Testis (tissue), 3 donors: ENCODE measurements around the gene ANAPC2. TPM values are rescaled to one million over a fixed set of nuclear protein-coding genes. Genes with fewer than 3 reads are reported as not detected.

ENCODE experiments used
- DNase-seq: peaks from one replicate; pipeline ENCODE4 v3.0.0-alpha.2; 2019
- H3K27ac ChIP-seq, 2 donors: fragments of 200-600 bp; sonication (generic); one replicate each; pipeline ENCODE4 v1.5.1; 2019
- H3K27me3 ChIP-seq: fragments of 200-600 bp; sonication (generic); one replicate; pipeline ENCODE4 v1.5.1; 2019
- H3K36me3 ChIP-seq: fragments of 200-600 bp; sonication (generic); one replicate; pipeline ENCODE4 v1.5.1; 2017; ENCODE audit warnings: low read depth; ENCODE audit errors: missing control alignments
- H3K4me1 ChIP-seq: fragments of 200-600 bp; sonication (generic); one replicate; pipeline ENCODE4 v1.5.1; 2019
- H3K4me3 ChIP-seq, 2 donors: fragments of 200-600 bp; sonication (generic); one replicate each; pipeline ENCODE4 v1.5.1; 2017 to 2019
- H3K9me3 ChIP-seq: fragments of 200-600 bp; sonication (generic); one replicate; pipeline ENCODE4 v1.5.1; 2017
- POLR2A ChIP-seq: fragments of 450-650 bp; IDR thresholded peaks from one replicate; pipeline ENCODE4 v1.6.1; 2017; ENCODE audit warnings: antibody characterized with exemption, mild to moderate bottlenecking, moderate library complexity
- WGBS, 2 donors: methylation state at CpG; one replicate each; pipeline ENCODE4 v1.1.5; 2018; 5-methylcytosine and 5-hydroxymethylcytosine counted together
- intact Hi-C: fragments of 100-400 bp; cut with DNase I; formaldehyde crosslinking; loops from one replicate; pipeline ENCODE4 v1.15.1; 2023; ENCODE audit warnings: low total_unique reads
- polyA plus RNA-seq: library from polyadenylated mRNA; stranded (reverse); fragments of 350-450 nt; fragmentation: Illumina TruSeq; extraction: RNeasy Lipid Tissue Mini Kit (QIAGEN cat#74804); gene quantifications from one replicate; pipeline ENCODE4 v1.2.3, GENCODE V29; 2014; ENCODE audit warnings: low read depth, low replicate concordance; ENCODE audit not compliant: insufficient read depth
- total RNA-seq, 2 donors: library from RNA; depleted of rRNA; stranded (reverse); fragments of >200 nt; gene quantifications; one replicate each; pipeline ENCODE4 v1.2.3, GENCODE V29; 2016
- TF ChIP-seq, protein P1 (sequence below), 3 experiments: fragments of 450-650 bp in 2 of 3; fragments of 200-600 bp in 1 of 3; sonication (generic) in 1 of 3; IDR thresholded peaks; one replicate each; pipeline ENCODE4 v1.5.1; 2016 to 2019; ENCODE audit warnings: antibody characterized with exemption in 3 of 3, mild to moderate bottlenecking in 2 of 3, moderate library complexity in 1 of 3

The ANAPC2 gene
- total and polyA plus RNA-seq, 3 donors from 2014 or later = 80.6 to 98.5 (median 91.0) TPM

DNA sequence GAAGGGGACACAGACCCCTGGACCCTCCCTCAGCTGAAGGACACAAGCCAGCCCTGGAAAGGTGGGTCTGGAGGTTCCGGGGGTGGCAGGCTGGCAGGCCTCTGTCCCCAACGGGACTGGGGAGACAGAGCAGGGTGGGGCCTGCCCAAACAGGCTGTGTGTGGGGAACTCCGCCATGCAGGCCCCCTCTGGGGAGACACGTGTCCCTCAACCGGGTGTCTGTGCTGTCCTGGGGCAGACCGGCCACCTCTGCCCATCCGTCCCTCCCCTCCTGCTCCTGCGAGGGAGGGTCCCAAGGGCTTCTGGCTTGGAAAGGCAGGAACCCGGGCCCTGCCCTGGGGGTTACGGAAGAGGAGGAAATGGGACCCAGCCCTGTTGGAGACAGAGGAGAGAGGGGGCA is 43.7 kb upstream of the ANAPC2 start:
- no peaks in the 10 kb centered on the region for H3K27me3 ChIP-seq
- no peaks in the 10 kb centered on the region for H3K9me3 ChIP-seq
- no peak for TF ChIP-seq POLR2A
- TF ChIP-seq, protein P1, sequence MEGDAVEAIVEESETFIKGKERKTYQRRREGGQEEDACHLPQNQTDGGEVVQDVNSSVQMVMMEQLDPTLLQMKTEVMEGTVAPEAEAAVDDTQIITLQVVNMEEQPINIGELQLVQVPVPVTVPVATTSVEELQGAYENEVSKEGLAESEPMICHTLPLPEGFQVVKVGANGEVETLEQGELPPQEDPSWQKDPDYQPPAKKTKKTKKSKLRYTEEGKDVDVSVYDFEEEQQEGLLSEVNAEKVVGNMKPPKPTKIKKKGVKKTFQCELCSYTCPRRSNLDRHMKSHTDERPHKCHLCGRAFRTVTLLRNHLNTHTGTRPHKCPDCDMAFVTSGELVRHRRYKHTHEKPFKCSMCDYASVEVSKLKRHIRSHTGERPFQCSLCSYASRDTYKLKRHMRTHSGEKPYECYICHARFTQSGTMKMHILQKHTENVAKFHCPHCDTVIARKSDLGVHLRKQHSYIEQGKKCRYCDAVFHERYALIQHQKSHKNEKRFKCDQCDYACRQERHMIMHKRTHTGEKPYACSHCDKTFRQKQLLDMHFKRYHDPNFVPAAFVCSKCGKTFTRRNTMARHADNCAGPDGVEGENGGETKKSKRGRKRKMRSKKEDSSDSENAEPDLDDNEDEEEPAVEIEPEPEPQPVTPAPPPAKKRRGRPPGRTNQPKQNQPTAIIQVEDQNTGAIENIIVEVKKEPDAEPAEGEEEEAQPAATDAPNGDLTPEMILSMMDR (IDR thresholded peaks at IDR 0.05) = no peak
- WGBS, 2 donors = 75 to 81% methylated on average over 2 to 10 of the region's 10 CpGs
- peaks cover 22% of the 10 kb centered on the region for H3K4me1 ChIP-seq
- intact Hi-C loops = no loop called here
- no peak overlapping the region for H3K4me3 ChIP-seq
- no peak for DNase-seq
- no peak overlapping the region for H3K27ac ChIP-seq
- H3K36me3 ChIP-seq = no peaks in the 10 kb centered on the region

GRCh38 chr9:137231372-137232039 is 43.1 kb upstream of the ANAPC2 start:
- TF ChIP-seq, protein P1 (IDR thresholded peaks at IDR 0.05) = no peak
- WGBS, 2 donors = 87 to 93% methylated on average over 18 to 23 of the region's 23 CpGs
- Histone ChIP-seq H3K9me3 (no peaks in the 10 kb centered on the region), H3K36me3 (no peaks in the 10 kb centered on the region), H3K27me3 (no peaks in the 10 kb centered on the region), H3K4me1 (peaks cover 16% of the 10 kb centered on the region), H3K27ac (no peak overlapping the region), H3K4me3 (no peak overlapping the region)
- intact Hi-C loops = no loop called here
- no peak for DNase-seq

DNA sequence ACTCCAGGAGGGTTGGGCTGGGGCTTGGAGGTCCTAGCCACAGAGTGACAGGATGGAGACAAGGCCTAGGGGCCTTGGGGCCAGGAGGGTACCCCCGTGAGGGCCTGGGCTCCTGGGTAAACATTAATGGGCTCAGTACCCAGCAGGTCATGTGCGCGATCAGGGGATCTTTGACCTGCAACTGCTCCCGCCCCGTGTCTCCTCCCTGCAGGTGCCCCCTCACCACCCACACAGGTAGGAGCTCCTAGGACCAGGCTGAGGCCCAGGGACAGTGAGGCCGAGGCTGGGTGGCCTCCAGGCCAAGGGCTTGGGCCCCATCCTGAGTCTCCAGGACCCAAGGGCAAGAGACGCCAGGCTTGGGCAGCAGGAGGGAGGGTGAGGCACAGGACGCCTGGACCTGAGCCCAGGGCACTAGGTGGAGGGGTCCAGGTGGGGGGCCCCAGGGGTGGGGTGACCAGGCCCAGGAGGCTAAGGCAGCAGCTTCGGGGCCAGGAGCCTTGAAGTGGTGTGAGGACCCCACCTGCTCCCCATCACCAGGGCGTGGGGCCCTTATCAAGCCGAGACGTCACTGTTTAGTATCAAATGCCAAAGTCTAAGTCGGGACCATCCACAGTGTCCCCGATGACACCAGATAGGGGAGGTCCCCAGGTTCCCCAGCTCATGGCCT is 42.5 kb upstream of the ANAPC2 start, which contains the start of gene SLC34A3:
SLC34A3 (plus strand) TSS at position 197 of the 667 bp plus-strand sequence. CDS start 802 bp downstream, outside the sequence.
- 72 to 74% methylated on average over 4 to 14 of the region's 14 CpGs for WGBS, 2 donors
- no peak for DNase-seq
- H3K9me3 ChIP-seq = no peaks in the 10 kb centered on the region
- no peak within 1 kb of the TSS for H3K27ac ChIP-seq
- no peaks in the 10 kb centered on the region for H3K27me3 ChIP-seq
- TF ChIP-seq, protein P1 (IDR thresholded peaks at IDR 0.05) = no peak
- TF ChIP-seq POLR2A = no peak
- intact Hi-C loops = no loop called here
- no peak within 1 kb of the TSS for H3K4me3 ChIP-seq
- peaks cover 10% of the 10 kb centered on the region for H3K4me1 ChIP-seq
- no peaks in the 10 kb centered on the region for H3K36me3 ChIP-seq

GRCh38 chr9:137229903-137230704 is 41.7 kb upstream of the ANAPC2 start:
- no peak for TF ChIP-seq POLR2A
- TF ChIP-seq, protein P1 (IDR thresholded peaks at IDR 0.05) = no peak
- Histone ChIP-seq H3K36me3 (no peaks in the 10 kb centered on the region), H3K4me3 (no peak overlapping the region), H3K27me3 (no peaks in the 10 kb centered on the region), H3K27ac (no peak overlapping the region), H3K4me1 (peaks cover 10% of the 10 kb centered on the region), H3K9me3 (no peaks in the 10 kb centered on the region)
- DNase-seq = no peak
- intact Hi-C loops = loop anchor here (10.0 kb wide), 1 partner anchor 115 kb away; the partner anchor contains the start of gene DPP7
- WGBS, 2 donors = 20 to 56% methylated on average over 2 to 28 of the region's 31 CpGs
